Astrocyte of the spinal cord (primary cell): ENCODE measurements around the gene METTL17.
"Not testable (repeated sequence)": the region's sequence is repeated elsewhere in the genome, so short reads cannot be mapped to it uniquely, and the experiment has no call there.

Experiments
- DNase-seq: peaks from one replicate; pipeline ENCODE4 v3.0.0; 2011; ENCODE audit warnings: low read depth, low spot score
- H3K4me3 ChIP-seq: 2 replicates; pipeline ENCODE4 v1.5.1; 2011; ENCODE audit warnings: low read depth, mild to moderate bottlenecking, low read length, moderate library complexity
- in situ Hi-C: cut with HindIII; loops from 2 replicates; pipeline ENCODE4 v1.10.0; 2017; ENCODE audit warnings: low sequenced_read_pairs
- TF ChIP-seq, protein P1 (sequence below): IDR thresholded peaks from 2 replicates; pipeline ENCODE4 v1.5.1; 2012; ENCODE audit warnings: low read depth, mild to moderate bottlenecking, low read length, inconsistent platforms

METTL17 gene

DNA sequence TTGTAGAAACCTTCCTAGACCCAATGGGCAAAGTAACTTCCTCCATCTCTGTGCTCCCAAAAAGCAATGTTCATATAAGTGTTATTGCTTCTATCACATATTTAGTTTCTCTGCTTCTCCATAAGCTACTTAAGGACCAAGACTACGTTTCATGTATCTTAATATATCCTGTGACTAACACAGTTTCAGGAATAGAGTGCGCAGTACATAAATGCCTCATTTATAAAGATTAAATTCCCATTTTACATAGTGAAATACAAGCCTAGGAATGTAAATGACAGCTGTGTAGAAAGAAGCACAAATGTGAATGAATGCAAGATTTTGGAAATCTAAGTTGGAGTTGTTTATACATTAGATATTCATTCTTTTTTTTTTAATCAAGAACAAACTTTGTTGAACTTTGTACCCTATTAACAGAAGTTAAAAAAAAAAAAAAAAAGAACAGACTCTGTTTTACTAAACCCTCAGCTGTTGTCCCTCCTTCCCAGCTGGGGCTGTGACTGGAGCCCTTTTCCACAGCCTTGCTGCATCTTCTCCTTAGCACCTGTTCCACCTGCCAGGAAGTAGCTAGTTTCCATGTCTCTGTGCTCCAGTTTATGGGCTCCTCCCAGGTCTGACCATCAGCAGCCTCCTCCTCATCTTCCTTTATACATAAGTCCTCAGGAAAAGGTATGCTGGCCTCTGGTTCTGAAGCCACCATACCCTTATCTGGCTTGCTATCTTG, 7.0 kb upstream of the METTL17 start:
- TF ChIP-seq, protein P1, sequence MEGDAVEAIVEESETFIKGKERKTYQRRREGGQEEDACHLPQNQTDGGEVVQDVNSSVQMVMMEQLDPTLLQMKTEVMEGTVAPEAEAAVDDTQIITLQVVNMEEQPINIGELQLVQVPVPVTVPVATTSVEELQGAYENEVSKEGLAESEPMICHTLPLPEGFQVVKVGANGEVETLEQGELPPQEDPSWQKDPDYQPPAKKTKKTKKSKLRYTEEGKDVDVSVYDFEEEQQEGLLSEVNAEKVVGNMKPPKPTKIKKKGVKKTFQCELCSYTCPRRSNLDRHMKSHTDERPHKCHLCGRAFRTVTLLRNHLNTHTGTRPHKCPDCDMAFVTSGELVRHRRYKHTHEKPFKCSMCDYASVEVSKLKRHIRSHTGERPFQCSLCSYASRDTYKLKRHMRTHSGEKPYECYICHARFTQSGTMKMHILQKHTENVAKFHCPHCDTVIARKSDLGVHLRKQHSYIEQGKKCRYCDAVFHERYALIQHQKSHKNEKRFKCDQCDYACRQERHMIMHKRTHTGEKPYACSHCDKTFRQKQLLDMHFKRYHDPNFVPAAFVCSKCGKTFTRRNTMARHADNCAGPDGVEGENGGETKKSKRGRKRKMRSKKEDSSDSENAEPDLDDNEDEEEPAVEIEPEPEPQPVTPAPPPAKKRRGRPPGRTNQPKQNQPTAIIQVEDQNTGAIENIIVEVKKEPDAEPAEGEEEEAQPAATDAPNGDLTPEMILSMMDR, result no peak
- no peak for DNase-seq
- no peak overlapping the region for H3K4me3 ChIP-seq
- in situ Hi-C loops, result no loop called here

GRCh38 chr14:20985650-20986049, 4.1 kb upstream of the METTL17 start:
- H3K4me3 ChIP-seq, in situ Hi-C loops, DNase-seq: not testable (repeated sequence)

- DNase-seq, result peak; percentile 94
- no peak overlapping the region for H3K4me3 ChIP-seq
- in situ Hi-C loops, result no loop called here
- TF ChIP-seq, protein P1, result no peak
These were observed 3.0 kb upstream of the METTL17 start for GRCh38 chr14:20986811-20987210.

GRCh38 chr14:20988717-20989470, 886 bp upstream of the METTL17 start:
- in situ Hi-C loops, result no loop called here
- no peak overlapping the region for H3K4me3 ChIP-seq
- DNase-seq, result no peak
- TF ChIP-seq, protein P1, result no peak

- TF ChIP-seq, protein P1, result no peak
- H3K4me3 ChIP-seq, result peak overlapping the region; percentile 89
- DNase-seq, result no peak
- in situ Hi-C loops, result no loop called here
These were observed 351 bp upstream of the METTL17 start for GRCh38 chr14:20989471-20989786.

- no peak for DNase-seq
- no peak overlapping the region for H3K4me3 ChIP-seq
- in situ Hi-C loops, result no loop called here
- TF ChIP-seq, protein P1, result no peak
These were observed 6.7 kb downstream of the METTL17 start for GRCh38 chr14:20996521-20996920.

GRCh38 chr14:20997115-20997514, 7.3 kb downstream of the METTL17 start:
- in situ Hi-C loops, result no loop called here
- DNase-seq, result no peak
- no peak overlapping the region for H3K4me3 ChIP-seq
- TF ChIP-seq, protein P1, result no peak
